Measurements from ENCODE around the gene FASLG.

Gene FASLG

DNA sequence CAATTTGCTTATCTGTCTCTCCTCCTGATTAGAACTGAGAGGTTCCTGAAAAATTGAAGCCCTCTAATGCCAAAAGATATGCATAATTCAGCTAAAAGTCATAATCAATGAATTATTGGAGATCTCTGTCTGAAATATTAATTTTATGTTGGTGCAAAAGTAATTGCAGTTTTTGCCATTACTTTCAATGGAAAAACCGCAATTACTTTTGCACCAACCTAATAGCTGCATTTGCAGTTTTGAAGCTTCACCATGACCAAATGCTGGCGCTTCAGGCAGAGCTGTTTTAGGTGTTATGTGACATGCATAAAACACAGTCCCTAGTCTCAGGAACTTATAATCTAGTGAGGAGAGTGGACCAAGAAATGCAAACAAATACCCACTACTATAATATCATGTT lies 29.7 kb upstream of the FASLG start:
- H3K4me1 ChIP-seq (ENCODE audit: control insufficient read depth, low read depth, low read length) = no peaks in the 10 kb centered on the region
- no peak overlapping the region for H4K8ac ChIP-seq (ENCODE audit: low read depth, low read length)
- H2AK5ac ChIP-seq (ENCODE audit: low read length) = no peak overlapping the region
- no peak overlapping the region for H2BK5ac ChIP-seq (ENCODE audit: low read length)
- DNase-seq = no peak
- no peaks in the 10 kb centered on the region for H3K79me1 ChIP-seq (ENCODE audit: low read length)
- no peak overlapping the region for H3K56ac ChIP-seq (ENCODE audit: low read length)
- H3K4me2 ChIP-seq (ENCODE audit: low read length) = no peak overlapping the region
- no CpG with 5 or more reads among the region's 2 CpGs for WGBS (ENCODE audit: extremely low coverage, insufficient coverage, low lambda C conversion rate)
- H3K79me2 ChIP-seq (ENCODE audit: control insufficient read depth, insufficient read depth, low read length) = no peaks in the 10 kb centered on the region
- no peak overlapping the region for H3K4me3 ChIP-seq (ENCODE audit: low read length)
- no peaks in the 10 kb centered on the region for H3K27me3 ChIP-seq (ENCODE audit: insufficient read depth, low read length, poor library complexity)
- H4K5ac ChIP-seq (ENCODE audit: low read length) = no peak overlapping the region
- no peak overlapping the region for H3K18ac ChIP-seq (ENCODE audit: low read length)
- H2BK120ac ChIP-seq (ENCODE audit: low read depth, low read length) = no peak overlapping the region
- no peak overlapping the region for H3K27ac ChIP-seq (ENCODE audit: low read depth, low read length)
- H3K36me3 ChIP-seq (ENCODE audit: control insufficient read depth, insufficient read depth, low read length) = no peaks in the 10 kb centered on the region
- no peak overlapping the region for H3K9ac ChIP-seq (ENCODE audit: low read length)
- H3K4ac ChIP-seq (ENCODE audit: low read depth, low read length) = no peak overlapping the region
- H2BK15ac ChIP-seq (replicated peaks; ENCODE audit: low read depth) = no peak overlapping the region
- H3K23ac ChIP-seq (ENCODE audit: low read length) = no peak overlapping the region

DNA sequence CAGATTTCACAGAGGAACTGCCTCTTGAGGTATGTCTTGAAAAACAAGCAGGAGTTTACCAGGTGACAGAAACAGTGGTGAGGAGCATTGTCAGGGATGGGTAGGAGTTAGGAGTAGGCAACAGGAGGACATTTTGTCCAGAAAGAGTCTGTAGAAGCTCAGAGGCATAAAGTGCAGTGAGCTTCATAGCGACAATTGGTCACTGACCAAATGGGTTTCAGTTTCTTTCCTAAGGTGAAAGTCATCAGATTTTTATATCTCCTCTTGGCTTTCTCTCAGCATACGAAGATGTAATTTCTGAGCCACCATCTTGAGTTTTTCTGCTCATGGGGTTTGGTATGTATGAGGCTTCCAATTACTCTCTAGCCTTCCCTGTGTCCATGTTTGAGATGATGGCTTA lies 29.3 kb upstream of the FASLG start:
- no CpG with 5 or more reads among the region's 2 CpGs for WGBS (ENCODE audit: extremely low coverage, insufficient coverage, low lambda C conversion rate)
- no peak overlapping the region for H3K4me2 ChIP-seq (ENCODE audit: low read length)
- no peak overlapping the region for H3K4ac ChIP-seq (ENCODE audit: low read depth, low read length)
- H3K27me3 ChIP-seq (ENCODE audit: insufficient read depth, low read length, poor library complexity) = no peaks in the 10 kb centered on the region
- H3K4me3 ChIP-seq (ENCODE audit: low read length) = no peak overlapping the region
- H3K4me1 ChIP-seq (ENCODE audit: control insufficient read depth, low read depth, low read length) = no peaks in the 10 kb centered on the region
- H2BK5ac ChIP-seq (ENCODE audit: low read length) = no peak overlapping the region
- H3K36me3 ChIP-seq (ENCODE audit: control insufficient read depth, insufficient read depth, low read length) = no peaks in the 10 kb centered on the region
- H4K8ac ChIP-seq (ENCODE audit: low read depth, low read length) = no peak overlapping the region
- H3K79me2 ChIP-seq (ENCODE audit: control insufficient read depth, insufficient read depth, low read length) = no peaks in the 10 kb centered on the region
- no peak for DNase-seq
- no peaks in the 10 kb centered on the region for H3K79me1 ChIP-seq (ENCODE audit: low read length)
- no peak overlapping the region for H2AK5ac ChIP-seq (ENCODE audit: low read length)
- H4K5ac ChIP-seq (ENCODE audit: low read length) = no peak overlapping the region
- H3K23ac ChIP-seq (ENCODE audit: low read length) = no peak overlapping the region
- H3K18ac ChIP-seq (ENCODE audit: low read length) = no peak overlapping the region
- no peak overlapping the region for H3K56ac ChIP-seq (ENCODE audit: low read length)
- H2BK15ac ChIP-seq (replicated peaks; ENCODE audit: low read depth) = peak overlapping the region; percentile 58
- no peak overlapping the region for H3K27ac ChIP-seq (ENCODE audit: low read depth, low read length)
- no peak overlapping the region for H3K9ac ChIP-seq (ENCODE audit: low read length)
- no peak overlapping the region for H2BK120ac ChIP-seq (ENCODE audit: low read depth, low read length)

DNA sequence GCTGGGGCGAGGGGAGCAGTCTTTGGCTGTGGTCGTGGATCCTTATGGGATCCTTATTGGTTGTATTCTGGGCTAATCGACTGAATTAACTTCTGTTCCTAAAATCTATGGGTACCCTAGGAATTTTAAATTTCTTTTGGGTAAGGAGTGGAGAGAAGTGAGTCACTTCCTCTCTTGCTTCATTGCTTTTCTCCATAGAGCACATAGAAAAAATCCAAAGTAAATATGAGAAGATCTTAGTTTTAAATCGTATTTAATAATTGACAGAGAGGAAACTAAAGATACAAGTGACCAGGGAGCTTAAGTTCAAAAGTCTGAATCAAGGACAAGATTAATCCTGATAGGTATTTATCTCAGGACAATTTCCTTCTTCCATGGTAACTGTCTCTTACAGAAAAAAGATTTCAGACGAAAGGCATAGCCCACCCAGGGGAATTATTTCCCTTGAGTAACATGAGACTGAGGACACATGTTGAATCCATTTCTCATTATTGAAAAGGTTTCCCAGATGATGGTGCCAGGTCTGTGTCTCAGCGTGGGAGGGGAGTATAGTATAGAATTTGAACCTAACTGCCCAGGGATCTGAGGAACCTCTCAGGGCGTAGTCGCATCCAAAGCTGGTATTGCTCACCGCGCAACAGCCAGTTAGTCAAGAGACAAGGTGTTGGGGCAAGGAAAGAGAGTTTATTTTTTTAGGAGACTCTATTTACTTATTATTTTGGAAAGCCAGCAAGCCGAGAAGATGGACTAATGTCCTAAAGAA lies 28.7 kb upstream of the FASLG start:
- Histone ChIP-seq H3K27me3 (ENCODE audit: insufficient read depth, low read length, poor library complexity) (no peaks in the 10 kb centered on the region), H3K4me2 (ENCODE audit: low read length) (no peak overlapping the region), H3K9ac (ENCODE audit: low read length) (no peak overlapping the region), H3K36me3 (ENCODE audit: control insufficient read depth, insufficient read depth, low read length) (no peaks in the 10 kb centered on the region), H3K4ac (ENCODE audit: low read depth, low read length) (no peak overlapping the region), H3K27ac (ENCODE audit: low read depth, low read length) (no peak overlapping the region), H3K4me1 (ENCODE audit: control insufficient read depth, low read depth, low read length) (no peaks in the 10 kb centered on the region), H2AK5ac (ENCODE audit: low read length) (no peak overlapping the region), H4K8ac (ENCODE audit: low read depth, low read length) (no peak overlapping the region), H3K18ac (ENCODE audit: low read length) (no peak overlapping the region), H2BK15ac (replicated peaks; ENCODE audit: low read depth) (no peak overlapping the region), H3K56ac (ENCODE audit: low read length) (no peak overlapping the region), H3K79me2 (ENCODE audit: control insufficient read depth, insufficient read depth, low read length) (no peaks in the 10 kb centered on the region), H2BK5ac (ENCODE audit: low read length) (no peak overlapping the region), H3K23ac (ENCODE audit: low read length) (no peak overlapping the region), H3K4me3 (ENCODE audit: low read length) (no peak overlapping the region), H2BK120ac (ENCODE audit: low read depth, low read length) (no peak overlapping the region), H4K5ac (ENCODE audit: low read length) (no peak overlapping the region), H3K79me1 (ENCODE audit: low read length) (no peaks in the 10 kb centered on the region)
- no peak for DNase-seq
- no CpG with 5 or more reads among the region's 11 CpGs for whole genome bisulfite sequencing (ENCODE audit: extremely low coverage, insufficient coverage, low lambda C conversion rate)

DNA sequence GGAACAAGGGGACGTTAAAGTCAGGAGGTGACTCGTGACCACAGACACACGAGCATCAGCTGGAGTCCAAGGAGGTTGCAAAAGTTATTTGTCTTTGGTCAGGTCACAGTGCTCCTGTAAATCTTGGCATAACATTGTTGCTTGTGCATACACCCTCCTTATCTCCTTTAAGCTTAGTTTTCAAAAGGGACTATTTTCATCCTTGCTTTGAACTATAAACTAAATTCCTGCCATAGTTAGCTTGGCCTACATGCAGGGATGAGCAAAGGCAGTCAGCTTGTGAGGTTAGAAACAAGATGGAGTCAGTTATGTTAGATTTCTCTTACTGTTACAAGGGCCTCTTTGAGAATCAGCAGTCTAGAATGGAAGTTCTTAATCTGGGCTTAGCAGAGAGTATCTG lies 28.0 kb upstream of the FASLG start:
- no peaks in the 10 kb centered on the region for H3K36me3 ChIP-seq (ENCODE audit: control insufficient read depth, insufficient read depth, low read length)
- no peaks in the 10 kb centered on the region for H3K79me1 ChIP-seq (ENCODE audit: low read length)
- H3K9ac ChIP-seq (ENCODE audit: low read length) = no peak overlapping the region
- H3K4ac ChIP-seq (ENCODE audit: low read depth, low read length) = no peak overlapping the region
- H3K79me2 ChIP-seq (ENCODE audit: control insufficient read depth, insufficient read depth, low read length) = no peaks in the 10 kb centered on the region
- no peak overlapping the region for H2BK120ac ChIP-seq (ENCODE audit: low read depth, low read length)
- WGBS (ENCODE audit: extremely low coverage, insufficient coverage, low lambda C conversion rate) = no CpG with 5 or more reads among the region's 3 CpGs
- H4K8ac ChIP-seq (ENCODE audit: low read depth, low read length) = no peak overlapping the region
- no peak overlapping the region for H4K5ac ChIP-seq (ENCODE audit: low read length)
- no peak for DNase-seq
- H3K18ac ChIP-seq (ENCODE audit: low read length) = no peak overlapping the region
- H2BK15ac ChIP-seq (replicated peaks; ENCODE audit: low read depth) = no peak overlapping the region
- H2AK5ac ChIP-seq (ENCODE audit: low read length) = no peak overlapping the region
- no peak overlapping the region for H3K4me3 ChIP-seq (ENCODE audit: low read length)
- no peak overlapping the region for H3K56ac ChIP-seq (ENCODE audit: low read length)
- no peak overlapping the region for H3K4me2 ChIP-seq (ENCODE audit: low read length)
- no peaks in the 10 kb centered on the region for H3K27me3 ChIP-seq (ENCODE audit: insufficient read depth, low read length, poor library complexity)
- H3K27ac ChIP-seq (ENCODE audit: low read depth, low read length) = no peak overlapping the region
- H3K23ac ChIP-seq (ENCODE audit: low read length) = no peak overlapping the region
- H3K4me1 ChIP-seq (ENCODE audit: control insufficient read depth, low read depth, low read length) = no peaks in the 10 kb centered on the region
- no peak overlapping the region for H2BK5ac ChIP-seq (ENCODE audit: low read length)

DNA sequence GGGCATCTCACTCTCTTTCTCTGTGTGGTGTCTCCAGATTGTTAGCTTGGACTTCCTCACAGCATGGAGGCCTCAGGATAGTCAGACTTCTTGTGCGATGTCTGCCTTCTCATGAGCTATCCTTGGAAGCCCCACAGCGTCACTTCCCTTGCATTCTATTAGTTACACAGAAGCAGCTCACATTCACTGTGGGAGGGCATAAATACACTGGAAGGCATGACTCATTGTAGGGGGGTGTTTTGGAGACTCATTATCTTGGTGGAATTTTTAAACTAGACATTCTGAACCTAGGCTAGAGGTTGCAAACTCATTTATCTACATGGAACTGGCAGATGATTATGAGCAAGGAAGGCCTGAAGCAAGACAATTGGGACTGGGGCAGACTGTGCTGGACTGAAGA lies 21.4 kb upstream of the FASLG start:
- no peak overlapping the region for H4K5ac ChIP-seq (ENCODE audit: low read length)
- H3K36me3 ChIP-seq (ENCODE audit: control insufficient read depth, insufficient read depth, low read length) = no peaks in the 10 kb centered on the region
- no peak overlapping the region for H3K9ac ChIP-seq (ENCODE audit: low read length)
- peak overlapping the region; percentile 20 for H2BK15ac ChIP-seq (replicated peaks; ENCODE audit: low read depth)
- no CpG with 5 or more reads among the region's 2 CpGs for WGBS (ENCODE audit: extremely low coverage, insufficient coverage, low lambda C conversion rate)
- no peak overlapping the region for H3K4ac ChIP-seq (ENCODE audit: low read depth, low read length)
- no peak overlapping the region for H4K8ac ChIP-seq (ENCODE audit: low read depth, low read length)
- no peaks in the 10 kb centered on the region for H3K79me1 ChIP-seq (ENCODE audit: low read length)
- peak; percentile 15 for DNase-seq
- H3K4me2 ChIP-seq (ENCODE audit: low read length) = no peak overlapping the region
- no peak overlapping the region for H3K4me3 ChIP-seq (ENCODE audit: low read length)
- H3K23ac ChIP-seq (ENCODE audit: low read length) = no peak overlapping the region
- H3K4me1 ChIP-seq (ENCODE audit: control insufficient read depth, low read depth, low read length) = no peaks in the 10 kb centered on the region
- no peak overlapping the region for H3K18ac ChIP-seq (ENCODE audit: low read length)
- H3K27ac ChIP-seq (ENCODE audit: low read depth, low read length) = no peak overlapping the region
- no peak overlapping the region for H2BK5ac ChIP-seq (ENCODE audit: low read length)
- H2AK5ac ChIP-seq (ENCODE audit: low read length) = no peak overlapping the region
- no peak overlapping the region for H2BK120ac ChIP-seq (ENCODE audit: low read depth, low read length)
- H3K79me2 ChIP-seq (ENCODE audit: control insufficient read depth, insufficient read depth, low read length) = no peaks in the 10 kb centered on the region
- H3K27me3 ChIP-seq (ENCODE audit: insufficient read depth, low read length, poor library complexity) = no peaks in the 10 kb centered on the region
- no peak overlapping the region for H3K56ac ChIP-seq (ENCODE audit: low read length)

DNA sequence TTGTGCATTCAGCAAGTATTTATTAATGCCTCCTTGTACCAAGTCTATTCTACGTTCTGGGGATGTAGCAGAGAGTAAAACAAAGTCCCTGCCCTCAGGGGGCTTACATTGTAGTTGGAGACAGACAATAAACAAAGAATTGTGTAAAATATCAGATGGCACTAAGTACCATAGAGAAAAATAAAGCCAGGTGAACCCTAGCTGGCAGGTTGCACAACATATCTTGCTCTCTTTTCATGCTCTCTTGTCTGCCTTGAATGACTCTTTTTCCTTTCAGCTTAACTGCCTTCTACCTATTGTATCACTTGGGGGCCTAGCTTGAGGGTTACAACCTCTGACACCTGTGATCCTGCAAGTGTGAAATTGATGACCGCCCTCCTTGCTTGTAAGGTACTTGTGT lies 20.7 kb upstream of the FASLG start:
- Histone ChIP-seq H3K79me2 (ENCODE audit: control insufficient read depth, insufficient read depth, low read length) (no peaks in the 10 kb centered on the region), H3K27me3 (ENCODE audit: insufficient read depth, low read length, poor library complexity) (no peaks in the 10 kb centered on the region), H2BK5ac (ENCODE audit: low read length) (no peak overlapping the region), H3K56ac (ENCODE audit: low read length) (no peak overlapping the region), H2AK5ac (ENCODE audit: low read length) (no peak overlapping the region), H3K23ac (ENCODE audit: low read length) (no peak overlapping the region), H3K18ac (ENCODE audit: low read length) (no peak overlapping the region), H3K4me3 (ENCODE audit: low read length) (no peak overlapping the region), H2BK120ac (ENCODE audit: low read depth, low read length) (no peak overlapping the region), H3K4me1 (ENCODE audit: control insufficient read depth, low read depth, low read length) (no peaks in the 10 kb centered on the region), H2BK15ac (replicated peaks; ENCODE audit: low read depth) (no peak overlapping the region), H3K9ac (ENCODE audit: low read length) (no peak overlapping the region), H4K5ac (ENCODE audit: low read length) (no peak overlapping the region), H3K27ac (ENCODE audit: low read depth, low read length) (peak overlapping the region; percentile 43), H3K79me1 (ENCODE audit: low read length) (no peaks in the 10 kb centered on the region), H3K4ac (ENCODE audit: low read depth, low read length) (no peak overlapping the region), H4K8ac (ENCODE audit: low read depth, low read length) (no peak overlapping the region), H3K36me3 (ENCODE audit: control insufficient read depth, insufficient read depth, low read length) (no peaks in the 10 kb centered on the region), H3K4me2 (ENCODE audit: low read length) (no peak overlapping the region)
- WGBS (ENCODE audit: extremely low coverage, insufficient coverage, low lambda C conversion rate) = no CpG with 5 or more reads among the region's 2 CpGs
- DNase-seq = no peak
